ENCODE data around the gene PRR18. TPM values are rescaled to one million over a fixed set of nuclear protein-coding genes. Genes with fewer than 3 reads are reported as not detected.

Gene PRR18
- total RNA-seq, 1 experiment from 2014 or later = not detected

- Histone ChIP-seq H3K4me3 (replicated peaks in 1 of 2; ENCODE audit: low read depth in 1 of 2, low read length in 2 of 2) (no peak overlapping the region), H3K4me1 (ENCODE audit: control insufficient read depth in 1 of 2, insufficient read depth in 2 of 2, low read length in 2 of 2) (no peaks in the 10 kb centered on the region), H4K20me1 (ENCODE audit: insufficient read depth) (no peaks in the 10 kb centered on the region), H3K9me2 (ENCODE audit: insufficient read depth) (no peaks in the 10 kb centered on the region), H3K79me2 (ENCODE audit: insufficient read depth, low read length) (no peaks in the 10 kb centered on the region), H3K27me3 (ENCODE audit: insufficient read depth, low read length) (no peaks in the 10 kb centered on the region), H3K4me2 (ENCODE audit: low read length) (no peak overlapping the region), H2AFZ (ENCODE audit: low read depth, low read length, poor library complexity, severe bottlenecking) (no peak overlapping the region), H3K27ac (ENCODE audit: low read depth, low read length) (no peak overlapping the region), H3K9ac (ENCODE audit: low read length) (no peak overlapping the region), H3K9me3 (ENCODE audit: control insufficient read depth in 1 of 2, insufficient read depth in 1 of 2, low read depth in 1 of 2, low read length in 2 of 2) (no peaks in the 10 kb centered on the region), H3K36me3 (ENCODE audit: control insufficient read depth in 1 of 2, insufficient read depth in 2 of 2, low read length in 2 of 2) (no peaks in the 10 kb centered on the region)
- intact Hi-C loops (cut with micrococcal nuclease) = loop anchor here (2.0 kb wide), 1 partner anchor 17 kb away; no protein-coding TSS in a partner anchor
- RAD21 ChIA-PET (ENCODE audit: low non-redundant PET in 1 of 2, low total read pairs in 2 of 2, uncharacterized antibody in 2 of 2, unreplicated experiment in 2 of 2) = no interaction called here
- TF ChIP-seq EZH2phosphoT487 (IDR thresholded peaks at IDR 0.05; ENCODE audit: borderline replicate concordance) = no peak
- TF ChIP-seq ZBTB33 (IDR thresholded peaks at IDR 0.05; ENCODE audit: extremely low read depth, insufficient replicate concordance, low read length) = no peak
- TF ChIP-seq SIN3A (IDR thresholded peaks at IDR 0.05; ENCODE audit: low read depth) = no peak
- no peak for TF ChIP-seq JUND (IDR thresholded peaks at IDR 0.05)
- TF ChIP-seq SRF (IDR thresholded peaks at IDR 0.05; ENCODE audit: low read depth) = no peak
- no peak for TF ChIP-seq POLR2A (IDR thresholded peaks at IDR 0.05; ENCODE audit: borderline replicate concordance, extremely low read depth, insufficient read depth, insufficient read length)
- no peak for TF ChIP-seq POLR2AphosphoS5 (IDR thresholded peaks at IDR 0.05; ENCODE audit: low read depth, low read length)
- ATAC-seq (no peak), DNase-seq (ENCODE audit: low read depth, low spot score) (no peak)
- CTCF ChIA-PET = no interaction called here
- POLR2A ChIA-PET = no interaction called here
- BruUV-seq (replicated peaks) = no TSS peak
Observed at GRCh38 chr6:166307082-166308032, 835 bp downstream of the PRR18 start.
